Measurements from ENCODE around the gene CCDC148.

DNA sequence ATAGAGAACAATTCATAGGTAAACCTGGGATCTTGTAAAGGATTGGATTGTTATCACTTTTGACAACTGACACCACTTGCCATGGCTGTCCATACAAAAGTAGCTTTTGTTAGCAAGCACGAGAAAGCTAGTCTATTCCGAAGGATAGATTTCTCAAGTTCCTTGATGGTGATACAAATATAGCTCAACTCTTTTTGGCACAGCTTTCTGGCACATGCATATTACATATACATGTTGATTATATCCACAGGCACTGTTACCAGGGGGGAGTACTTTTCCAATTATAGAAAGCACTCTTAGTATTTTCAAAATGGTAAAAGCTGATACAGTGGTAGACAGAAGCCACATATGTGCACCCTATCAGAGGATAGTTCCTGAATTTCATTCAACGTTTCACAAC is 186.0 kb downstream of the CCDC148 start:
- TF ChIP-seq, protein P1, sequence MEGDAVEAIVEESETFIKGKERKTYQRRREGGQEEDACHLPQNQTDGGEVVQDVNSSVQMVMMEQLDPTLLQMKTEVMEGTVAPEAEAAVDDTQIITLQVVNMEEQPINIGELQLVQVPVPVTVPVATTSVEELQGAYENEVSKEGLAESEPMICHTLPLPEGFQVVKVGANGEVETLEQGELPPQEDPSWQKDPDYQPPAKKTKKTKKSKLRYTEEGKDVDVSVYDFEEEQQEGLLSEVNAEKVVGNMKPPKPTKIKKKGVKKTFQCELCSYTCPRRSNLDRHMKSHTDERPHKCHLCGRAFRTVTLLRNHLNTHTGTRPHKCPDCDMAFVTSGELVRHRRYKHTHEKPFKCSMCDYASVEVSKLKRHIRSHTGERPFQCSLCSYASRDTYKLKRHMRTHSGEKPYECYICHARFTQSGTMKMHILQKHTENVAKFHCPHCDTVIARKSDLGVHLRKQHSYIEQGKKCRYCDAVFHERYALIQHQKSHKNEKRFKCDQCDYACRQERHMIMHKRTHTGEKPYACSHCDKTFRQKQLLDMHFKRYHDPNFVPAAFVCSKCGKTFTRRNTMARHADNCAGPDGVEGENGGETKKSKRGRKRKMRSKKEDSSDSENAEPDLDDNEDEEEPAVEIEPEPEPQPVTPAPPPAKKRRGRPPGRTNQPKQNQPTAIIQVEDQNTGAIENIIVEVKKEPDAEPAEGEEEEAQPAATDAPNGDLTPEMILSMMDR (IDR thresholded peaks at IDR 0.05; ENCODE audit: low read depth, low read length): no peak
- TF ChIP-seq, protein P2, sequence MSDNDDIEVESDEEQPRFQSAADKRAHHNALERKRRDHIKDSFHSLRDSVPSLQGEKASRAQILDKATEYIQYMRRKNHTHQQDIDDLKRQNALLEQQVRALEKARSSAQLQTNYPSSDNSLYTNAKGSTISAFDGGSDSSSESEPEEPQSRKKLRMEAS (IDR thresholded peaks at IDR 0.05; ENCODE audit: low read depth, low read length): no peak
- no peak for TF ChIP-seq MYC (IDR thresholded peaks at IDR 0.05; ENCODE audit: low read depth, low read length)

Measured in NB4 (cell line).